ENCODE data around the gene PIAS1. TPM values are rescaled to one million over a fixed set of nuclear protein-coding genes. Genes with fewer than 3 reads are reported as not detected.
A peak's percentile ranks its signal among the peaks of the same experiment; 100 is the strongest.

PIAS1 gene
- total and polyA plus RNA-seq, 9 of the 15 experiments (the other 6 are each of a cell fraction or from before 2014, with no cell fraction given) = 18.0 to 59.1 (median 28.5) TPM

GRCh38 chr15:68038246-68038645 is 15.9 kb upstream of the PIAS1 start:
- no peak for ATAC-seq
- H3K36me3 ChIP-seq (ENCODE audit: control insufficient read depth, insufficient read depth, low read length) = no peaks in the 10 kb centered on the region
- 13% methylated on average over 2 of the region's 2 CpGs for WGBS (ENCODE audit: insufficient coverage, low coverage, missing lambda C conversion rate)

GRCh38 chr15:68040144-68040543 is 14.0 kb upstream of the PIAS1 start:
- in situ Hi-C loops (cut with MboI) (no loop called here), intact Hi-C loops (cut with micrococcal nuclease) (no loop called here)
- BruUV-seq (replicated peaks) = no TSS peak
- Histone ChIP-seq H3K27ac (ENCODE audit: extremely low read depth, low read depth, low read length) (no peak overlapping the region), H2AFZ (ENCODE audit: low read depth, low read length) (no peak overlapping the region), H3K9me1 (ENCODE audit: control insufficient read depth, insufficient read depth, low read length) (no peaks in the 10 kb centered on the region), H3K9me3 (replicated peaks; ENCODE audit: control insufficient read depth, insufficient read depth, low read depth, low read length) (0 out of 2 replicates have a peak, but pooled peaks cover 4% of the 10 kb centered on the region), H3K4me1 (replicated peaks in 1 of 2; ENCODE audit: control insufficient read depth in 2 of 2, insufficient read depth in 2 of 2, low read length in 2 of 2) (peaks cover 0 to under 1% of the 10 kb centered on the region in 2 experiments; a peak in 1 of 5 replicates), H3K9ac (ENCODE audit: insufficient read depth in 1 of 2, low read depth in 2 of 2, low read length in 2 of 2) (no peak overlapping the region), H3K79me2 (ENCODE audit: control insufficient read depth, insufficient read depth, low read length) (no peaks in the 10 kb centered on the region), H4K20me1 (replicated peaks; ENCODE audit: control insufficient read depth, insufficient read depth, low read length) (no peaks in the 10 kb centered on the region), H3K4me2 (ENCODE audit: insufficient read depth, low read length) (no peak overlapping the region), H3K27me3 (ENCODE audit: control insufficient read depth in 2 of 2, insufficient read depth in 2 of 2, low read length in 2 of 2) (0 out of 5 replicates have a peak, but pooled peaks cover 0 to 4% of the 10 kb centered on the region in 2 experiments), H3K36me3 (ENCODE audit: control insufficient read depth, insufficient read depth, low read length) (no peaks in the 10 kb centered on the region), H3K4me3 (no peak overlapping the region)
- no peak for ATAC-seq
- WGBS (ENCODE audit: insufficient coverage, low coverage, missing lambda C conversion rate) = 29% methylated on average over 1 of the region's 1 CpG
- peak; percentile 93 for TF ChIP-seq ZNF324 (CRISPR knock-in tag; IDR thresholded peaks at IDR 0.05)
- no peak for TF ChIP-seq ZNF699 (CRISPR knock-in tag; IDR thresholded peaks at IDR 0.05; ENCODE audit: insufficient replicate concordance)
- POLR2A ChIA-PET = no interaction called here
- CTCF ChIA-PET (ENCODE audit: low intra/inter-chr PET ratio) = no interaction called here
- FAIRE-seq = no peak
- DNase-seq (ENCODE audit: extremely low read depth in 1 of 4, low spot score in 3 of 4) = no peak

More at GRCh38 chr15:68038246-68038645, 15.9 kb upstream of the PIAS1 start:
- no peaks in the 10 kb centered on the region for H3K9me1 ChIP-seq (ENCODE audit: control insufficient read depth, insufficient read depth, low read length)
- BruUV-seq (replicated peaks) = no TSS peak
- no peak for TF ChIP-seq ZBTB2 (IDR thresholded peaks at IDR 0.05)
- TF ChIP-seq CBFA2T3 (IDR thresholded peaks at IDR 0.05) = 0 out of 2 replicates have a peak, but pooled peaks have one; percentile 14
- H3K79me2 ChIP-seq (ENCODE audit: control insufficient read depth, insufficient read depth, low read length) = no peaks in the 10 kb centered on the region
- FAIRE-seq (no peak), DNase-seq (ENCODE audit: extremely low read depth in 1 of 4, low spot score in 3 of 4) (no peak)
- ChIA-PET CTCF (ENCODE audit: low intra/inter-chr PET ratio) (no interaction called here), POLR2A (no interaction called here)
- no peak overlapping the region for H3K9ac ChIP-seq (ENCODE audit: insufficient read depth in 1 of 2, low read depth in 2 of 2, low read length in 2 of 2)
- in situ Hi-C loops (cut with MboI) (no loop called here), intact Hi-C loops (cut with micrococcal nuclease) (no loop called here)
- no peak overlapping the region for H3K4me2 ChIP-seq (ENCODE audit: insufficient read depth, low read length)
- no peaks in the 10 kb centered on the region for H3K4me1 ChIP-seq (replicated peaks in 1 of 2; ENCODE audit: control insufficient read depth in 2 of 2, insufficient read depth in 2 of 2, low read length in 2 of 2)
- H4K20me1 ChIP-seq (replicated peaks; ENCODE audit: control insufficient read depth, insufficient read depth, low read length) = no peaks in the 10 kb centered on the region
- H2AFZ ChIP-seq (ENCODE audit: low read depth, low read length) = no peak overlapping the region
- 0 out of 2 replicates have a peak, but pooled peaks cover 4% of the 10 kb centered on the region for H3K9me3 ChIP-seq (replicated peaks; ENCODE audit: control insufficient read depth, insufficient read depth, low read depth, low read length)
- no peak overlapping the region for H3K4me3 ChIP-seq
- H3K27ac ChIP-seq (ENCODE audit: extremely low read depth, low read depth, low read length) = no peak overlapping the region
- 0 out of 5 replicates have a peak, but pooled peaks cover 0 to 4% of the 10 kb centered on the region in 2 experiments for H3K27me3 ChIP-seq (ENCODE audit: control insufficient read depth in 2 of 2, insufficient read depth in 2 of 2, low read length in 2 of 2)

All from K562 (cell line).